Dermis blood vessel endothelial cell (primary cell): ENCODE results near the gene FAM131C. TPM values are rescaled to one million over a fixed set of nuclear protein-coding genes. Genes with fewer than 3 reads are reported as not detected.
"Not testable (repeated sequence)": the region's sequence is repeated elsewhere in the genome, so short reads cannot be mapped to it uniquely, and the experiment has no call there.

Experiments
- DNase-seq: peaks from one replicate; pipeline ENCODE4 v3.0.0; 2010
- total RNA-seq: library from RNA; depleted of rRNA; stranded (reverse); fragments of >200 nt; gene quantifications from 2 replicates; pipeline ENCODE4 v1.2.3, GENCODE V29; 2014

Gene FAM131C
- total RNA-seq, 1 donor from 2014 or later: not detected

DNA sequence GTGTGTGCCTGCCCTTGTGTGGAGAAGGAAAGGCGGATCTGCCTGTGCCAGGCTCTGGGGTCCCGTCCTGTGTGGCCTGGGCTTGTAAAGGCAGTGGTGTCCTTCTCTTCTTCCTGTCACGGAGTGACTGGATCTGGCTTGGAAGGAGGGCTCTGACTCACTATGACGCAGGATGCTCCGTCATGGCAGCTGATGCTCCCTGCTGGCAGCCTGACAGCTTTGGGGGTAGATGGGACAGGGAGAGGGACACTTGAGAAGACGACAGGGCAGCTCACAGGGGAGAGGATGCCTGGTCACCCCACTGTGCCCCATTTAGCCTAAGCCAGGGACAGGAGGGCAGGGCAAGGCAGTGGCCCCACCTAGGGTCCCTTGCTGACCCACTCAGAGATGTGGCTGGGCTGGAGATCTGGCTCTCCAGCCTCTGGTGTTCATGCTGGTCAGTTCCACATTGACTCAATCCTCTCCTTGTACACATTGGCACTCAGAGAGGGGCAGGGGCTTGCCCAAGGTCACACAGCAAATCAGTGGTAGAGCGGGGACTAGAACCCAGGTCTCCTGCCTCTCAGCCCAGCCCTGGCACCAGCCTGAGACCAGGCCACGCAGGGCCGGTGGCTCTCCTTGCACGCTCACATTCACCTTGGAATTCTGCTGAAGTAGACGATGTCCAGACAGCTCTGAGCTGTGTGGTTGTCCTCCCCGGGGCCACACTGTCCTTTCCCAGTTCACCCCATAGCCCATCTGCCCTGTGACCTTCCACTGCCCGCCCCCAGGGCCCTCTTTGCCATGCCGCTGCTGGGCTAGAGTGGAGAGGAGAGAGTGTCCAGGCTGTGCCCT, 2.8 kb upstream of the FAM131C start:
- peak; percentile 77 for DNase-seq

DNA sequence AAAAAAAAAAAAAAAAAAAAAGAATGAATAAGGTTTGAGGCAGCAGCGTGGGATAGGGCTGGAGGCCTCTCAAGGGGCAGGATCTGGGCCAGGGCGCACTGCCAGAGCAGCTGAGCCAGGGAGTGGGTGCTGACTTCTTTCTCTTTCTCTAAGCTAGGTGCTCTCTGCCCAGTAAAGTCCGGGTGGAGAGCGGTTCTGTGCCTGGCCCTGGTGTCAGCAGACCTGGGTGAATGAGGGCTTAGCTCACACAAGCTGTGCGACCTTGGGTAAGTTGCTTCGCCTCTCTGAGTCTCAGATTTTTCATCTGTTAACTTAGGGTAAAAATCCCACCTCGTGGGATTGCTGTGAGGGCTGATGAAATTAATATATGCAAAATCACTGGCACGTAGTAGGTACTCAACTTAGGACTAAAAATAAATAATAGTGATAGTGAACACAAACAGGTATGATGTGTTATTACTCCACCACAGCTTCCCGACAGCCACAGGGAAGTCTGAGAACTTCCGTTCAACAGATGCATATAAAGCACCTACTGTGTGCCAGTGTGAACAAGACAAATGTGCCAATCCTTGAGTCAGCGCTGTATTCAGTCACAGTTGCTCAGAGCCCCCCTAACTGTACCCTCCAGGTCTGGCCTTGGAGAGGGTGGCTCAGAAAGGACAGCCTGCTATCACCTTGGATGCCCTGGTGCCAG, 2.0 kb upstream of the FAM131C start:
- DNase-seq: no peak

DNA sequence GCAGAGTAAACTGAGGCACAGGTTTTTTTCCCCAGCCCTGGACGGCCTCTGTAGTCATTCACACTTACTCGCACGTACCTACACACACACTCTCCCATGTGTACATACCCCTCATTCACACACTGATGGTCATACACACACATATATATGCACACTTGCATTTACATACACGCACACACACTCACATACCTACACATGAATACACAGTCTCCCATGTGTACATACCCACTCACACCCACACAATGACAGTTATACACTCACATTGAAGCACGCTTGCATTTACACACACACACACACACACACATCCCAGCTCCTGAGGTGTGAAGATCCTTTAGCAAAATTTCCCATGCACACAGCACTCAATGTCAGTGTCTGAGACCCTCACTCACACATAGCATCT, 766 bp upstream of the FAM131C start:
- DNase-seq: no peak

DNA sequence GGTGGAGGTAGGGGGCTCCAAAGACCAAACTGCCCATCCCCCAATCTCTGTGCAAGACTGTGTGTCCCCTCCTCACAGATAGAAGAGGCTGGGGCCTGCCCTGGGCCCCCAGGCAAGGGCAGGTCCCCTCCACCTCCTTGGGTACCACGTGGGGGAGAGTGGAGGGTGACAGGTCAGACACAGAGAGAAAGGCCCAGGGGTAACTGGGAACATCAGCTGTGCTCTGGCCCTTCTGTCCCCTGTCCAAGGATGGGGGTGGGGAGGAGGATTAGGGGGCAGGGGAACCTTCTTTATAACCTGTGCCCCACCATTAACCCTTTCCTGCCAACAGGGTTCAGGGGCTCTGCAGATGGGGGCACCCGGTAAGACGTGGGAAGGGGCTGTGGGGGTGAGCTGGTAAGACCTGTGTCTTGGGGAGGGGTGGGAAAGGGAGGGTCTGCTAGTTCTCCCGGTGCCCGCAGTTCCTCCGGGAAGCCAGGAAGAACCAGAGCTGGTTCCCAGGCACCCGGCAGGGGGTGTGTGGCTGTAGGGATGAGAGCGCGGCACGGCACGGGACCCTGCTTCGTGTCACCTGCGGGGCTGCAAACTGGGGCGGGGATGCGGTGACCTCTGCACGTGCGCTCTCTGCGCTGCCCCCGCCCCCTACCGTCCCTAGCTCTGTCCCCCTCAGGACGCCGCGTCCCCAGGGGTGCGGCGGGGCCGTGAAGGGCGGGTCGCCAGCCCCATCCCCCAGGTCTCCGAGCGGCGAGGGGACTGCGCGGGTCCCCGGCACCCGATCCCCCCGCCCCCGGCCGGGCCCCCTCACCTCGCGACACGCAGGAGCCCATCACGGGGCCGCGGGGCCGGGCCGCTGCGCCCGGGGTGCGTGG, 601 bp downstream of the FAM131C start:
- DNase-seq: no peak

DNA sequence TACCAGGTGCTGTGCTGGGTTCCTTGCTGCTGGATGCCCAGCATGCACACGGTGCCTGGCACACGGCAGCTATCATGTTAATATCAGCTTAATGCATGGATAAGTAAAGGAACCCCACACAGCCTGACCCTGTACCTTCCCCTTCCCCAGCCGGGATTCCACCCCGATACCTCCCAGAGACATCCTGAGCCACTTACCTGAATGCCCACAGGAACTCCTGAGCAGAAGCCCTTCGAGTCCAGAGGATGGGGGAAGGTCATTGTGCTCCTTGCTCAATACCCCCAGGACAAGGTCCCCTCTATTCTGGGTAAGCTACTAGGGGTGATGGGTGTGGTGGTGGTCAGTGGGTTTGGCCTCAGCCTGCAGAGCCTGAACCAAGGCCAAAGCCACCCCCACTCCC, 1.4 kb downstream of the FAM131C start:
- DNase-seq: no peak

DNA sequence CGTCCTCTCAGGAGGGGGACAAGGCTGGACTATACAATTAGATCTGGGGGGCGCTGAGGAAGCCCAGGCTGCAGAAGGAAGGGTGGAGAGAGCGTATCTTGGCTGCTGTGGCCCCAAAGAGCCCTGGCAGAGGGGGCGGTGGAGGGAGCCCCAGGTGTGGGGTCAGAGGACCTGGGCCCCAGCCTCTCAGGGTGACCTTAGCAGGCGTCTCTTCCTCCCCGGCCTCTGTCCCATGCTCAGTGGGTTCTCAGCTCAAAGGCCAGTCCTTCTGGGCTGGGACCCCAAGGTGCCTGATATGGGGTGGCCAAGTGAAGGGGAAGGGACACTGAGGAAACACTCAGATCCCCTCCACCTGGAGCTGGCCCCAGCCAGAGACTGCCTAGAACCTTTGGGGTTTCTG, 1.8 kb downstream of the FAM131C start:
- DNase-seq: no peak

DNA sequence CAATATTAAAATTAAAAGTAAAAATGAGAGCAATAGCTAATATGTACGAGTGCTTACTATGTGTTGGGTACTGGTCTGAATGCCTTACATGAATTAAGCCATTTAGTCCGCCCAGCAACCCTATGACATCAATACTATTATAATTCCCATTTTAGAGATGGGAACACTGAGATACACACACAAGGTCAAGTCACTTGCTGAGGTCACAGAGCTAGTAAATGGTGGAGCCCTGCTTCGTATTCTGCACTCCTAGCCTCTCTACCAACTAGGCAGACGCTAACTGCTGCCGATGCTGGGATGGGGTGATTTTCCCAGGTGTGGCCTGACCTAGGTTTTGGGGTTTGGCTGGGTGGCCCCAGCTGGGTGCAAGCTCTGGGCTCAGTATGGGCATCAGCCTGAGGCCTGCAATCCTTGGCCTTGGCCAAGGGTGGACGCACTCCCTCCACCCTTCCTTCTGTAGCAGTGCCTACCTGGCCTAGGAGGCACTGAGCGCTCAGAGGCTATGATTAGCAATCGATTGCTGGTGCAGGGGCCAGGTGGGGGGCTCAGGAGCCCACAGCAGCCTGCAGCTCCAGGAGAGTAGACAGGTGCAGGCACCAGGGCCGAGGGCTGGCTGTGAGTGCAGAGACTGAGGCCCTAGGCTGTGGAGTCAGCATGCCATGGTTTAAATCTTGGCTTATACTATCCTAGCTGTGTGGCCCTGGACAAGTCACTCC, 2.7 kb downstream of the FAM131C start:
- DNase-seq: no peak

DNA sequence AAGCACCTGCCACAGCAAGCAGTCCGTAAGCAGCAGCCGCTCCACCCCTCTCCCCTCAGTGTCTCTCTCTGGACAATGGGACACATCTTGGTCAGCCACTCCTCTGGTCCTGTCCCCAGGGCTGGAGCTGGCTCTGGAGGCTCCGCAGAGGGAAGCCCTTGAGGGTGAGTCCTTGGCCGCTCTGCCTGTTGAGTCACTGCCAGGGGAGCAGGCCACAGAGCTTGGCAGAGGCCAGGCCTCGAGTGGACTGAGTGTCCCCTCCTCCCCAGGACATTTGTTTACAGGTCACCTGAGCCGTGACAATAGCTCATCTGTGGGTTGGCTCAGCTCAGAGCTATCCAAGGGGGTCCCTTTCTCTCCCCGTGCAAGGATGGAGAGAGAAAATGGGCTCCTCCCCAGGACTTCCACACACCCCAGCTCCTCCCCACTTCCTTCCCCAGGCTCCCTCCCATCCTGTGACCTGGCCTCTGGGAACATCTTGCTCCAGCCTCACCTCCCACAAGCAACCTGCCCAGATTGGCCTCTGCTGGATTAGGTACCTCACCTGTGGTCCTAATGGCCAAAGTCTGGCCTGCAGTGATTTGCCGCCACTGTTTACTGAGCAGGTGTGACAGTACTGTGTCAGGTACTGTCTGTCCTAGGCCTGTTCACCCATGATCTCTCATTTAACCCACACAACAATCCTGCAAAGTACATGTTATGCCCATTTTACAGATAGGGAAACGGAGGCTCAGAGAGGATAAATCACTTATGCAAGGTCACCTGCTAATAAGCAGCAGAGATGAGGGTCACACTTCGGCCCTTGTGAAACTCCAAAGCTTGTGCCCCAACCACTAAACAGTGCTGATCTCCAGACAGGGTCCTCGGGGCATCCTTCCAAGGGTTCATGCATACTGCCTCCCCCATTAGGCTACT, 4.8 kb downstream of the FAM131C start:
- peak; percentile 31 for DNase-seq

DNA sequence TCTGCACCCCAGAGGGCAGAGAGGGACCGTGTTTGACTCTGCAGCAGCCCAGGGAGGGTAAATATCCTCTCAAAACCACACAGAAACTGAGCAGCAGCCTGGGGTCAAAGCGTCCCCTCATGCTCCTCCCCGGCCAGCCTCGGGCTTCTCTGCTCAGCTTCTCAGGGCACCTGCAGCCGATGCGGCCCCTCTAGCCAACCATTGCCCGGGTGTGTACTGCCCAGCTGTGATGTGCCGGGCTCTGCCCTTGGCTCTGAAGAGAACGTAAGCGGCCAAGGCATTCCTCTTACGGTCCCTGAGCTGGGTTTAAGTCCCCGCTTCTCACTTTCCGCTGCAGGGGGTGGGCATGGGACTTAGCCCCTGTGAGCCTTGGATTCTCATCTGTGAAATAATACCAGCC, 5.5 kb downstream of the FAM131C start:
- no peak for DNase-seq

DNA sequence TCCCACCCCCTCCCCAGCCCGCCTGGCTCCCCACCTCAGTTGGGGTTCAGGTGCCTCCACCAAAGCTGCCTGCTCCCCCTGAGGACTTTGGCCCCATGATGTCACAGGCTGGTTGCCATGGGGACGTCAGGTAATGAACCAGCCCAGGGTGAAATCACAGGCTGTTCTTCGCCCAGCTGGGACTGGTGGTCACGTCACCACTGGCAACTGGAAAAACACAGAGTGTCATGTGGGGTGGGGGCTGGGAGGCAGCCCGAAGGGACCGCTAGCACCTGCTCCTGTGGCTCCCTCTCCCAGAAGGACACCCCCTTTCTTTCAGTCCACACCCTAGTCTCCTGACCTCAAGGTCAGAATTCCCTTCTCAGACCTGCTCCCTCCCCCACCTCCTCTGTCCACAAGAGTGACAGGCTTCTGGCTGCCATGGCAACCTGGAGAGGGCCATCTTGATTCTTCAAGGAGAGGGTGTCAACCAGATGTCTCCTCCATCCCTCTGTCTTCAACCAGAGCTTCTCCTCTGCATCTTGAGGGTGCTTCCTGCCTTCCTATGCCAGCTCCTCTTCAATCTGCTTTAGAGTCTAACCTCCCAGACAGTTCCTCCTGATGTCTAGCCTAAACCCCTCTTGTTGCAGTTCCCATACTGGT, 6.2 kb downstream of the FAM131C start:
- no peak for DNase-seq

DNA sequence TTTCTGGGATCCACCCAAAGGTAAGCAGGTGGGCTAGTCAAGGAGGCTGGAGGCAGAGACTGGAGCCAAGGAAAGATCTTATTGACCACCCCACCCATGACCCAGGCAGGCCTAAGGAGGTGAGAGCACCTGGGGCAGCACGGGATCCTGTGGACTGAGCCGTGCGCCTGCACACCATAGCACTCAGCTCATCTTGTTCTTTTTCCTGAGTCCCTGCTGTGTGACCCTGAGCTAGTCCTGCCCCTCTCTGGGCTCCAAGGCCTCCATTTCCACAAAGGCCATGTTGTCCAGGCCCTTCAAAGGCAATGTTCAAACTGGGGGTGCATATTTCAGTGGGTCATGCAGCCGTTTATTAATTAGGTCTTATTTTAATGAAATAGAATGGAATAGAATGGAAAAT, 7.2 kb downstream of the FAM131C start:
- no peak for DNase-seq

DNA sequence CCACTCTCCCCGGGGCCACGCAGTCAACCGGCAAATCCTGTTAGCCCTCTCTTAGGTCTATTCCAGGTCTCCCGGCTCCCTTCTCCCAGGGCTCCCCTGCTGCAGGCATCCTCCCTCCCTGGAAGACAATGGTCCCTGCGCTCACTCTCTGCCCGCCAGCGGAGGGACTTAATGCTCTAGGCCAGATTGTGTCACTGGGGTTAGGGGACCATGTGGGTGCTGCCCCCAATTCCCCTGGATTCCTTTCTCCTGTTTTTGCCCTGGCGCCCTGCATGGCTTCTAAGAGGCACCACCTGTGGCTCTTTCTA, 8.2 kb downstream of the FAM131C start:
- DNase-seq: no peak

DNA sequence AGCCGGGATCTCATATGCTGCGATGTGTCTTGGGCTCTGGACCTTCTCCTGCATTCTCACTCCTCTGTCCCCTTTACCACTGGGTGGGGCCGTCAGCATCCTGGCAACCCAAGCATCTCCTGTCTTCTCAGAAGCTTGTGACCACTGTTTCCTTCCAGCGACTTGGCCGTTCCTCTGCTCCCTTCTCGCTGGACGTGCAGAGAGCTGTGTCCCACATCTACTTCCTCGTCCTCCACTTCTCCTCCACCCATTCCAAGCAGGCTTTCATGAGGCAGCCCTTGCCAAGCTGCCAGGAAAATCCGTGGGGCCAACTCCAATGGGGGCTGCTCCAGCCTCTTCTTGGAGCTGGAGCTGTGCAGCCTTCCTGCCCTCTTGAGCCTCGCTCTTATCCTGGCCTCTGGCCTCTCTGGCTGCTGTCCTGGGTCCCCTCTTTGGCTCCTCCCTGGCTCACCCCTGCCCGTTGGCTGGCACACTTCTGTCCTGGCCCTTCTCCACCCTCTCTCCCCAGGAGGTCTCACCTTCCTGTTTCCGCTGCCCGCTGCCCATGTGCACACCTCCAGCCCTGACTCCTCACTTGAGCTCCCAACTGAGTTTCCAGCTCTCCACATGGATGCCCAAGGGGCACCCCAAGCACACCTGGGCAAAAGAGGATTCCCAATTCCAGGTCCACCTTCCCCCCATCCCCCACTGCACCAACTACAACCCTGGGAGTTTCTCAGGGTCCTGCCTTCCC, 8.7 kb downstream of the FAM131C start:
- no peak for DNase-seq

DNA sequence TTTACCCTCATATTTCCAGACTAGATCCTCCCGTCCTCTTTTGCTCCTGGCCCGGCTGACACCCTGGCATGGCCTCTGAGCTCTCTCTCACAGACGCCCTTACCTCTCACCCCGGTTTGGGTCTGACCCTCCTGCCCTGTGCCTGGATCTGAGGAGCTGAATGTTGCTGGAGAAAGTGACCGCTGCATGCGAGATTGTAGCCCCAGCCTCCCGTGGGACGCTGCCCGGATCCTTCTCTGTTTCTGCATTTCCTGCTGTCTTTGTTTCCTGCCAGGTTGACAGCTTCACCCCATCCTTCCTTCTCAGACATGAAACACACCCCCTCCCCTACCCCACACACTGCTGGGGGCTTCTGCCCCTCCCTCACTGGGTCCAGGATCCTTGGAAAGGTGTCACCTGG, 9.5 kb downstream of the FAM131C start:
- no peak for DNase-seq

DNA sequence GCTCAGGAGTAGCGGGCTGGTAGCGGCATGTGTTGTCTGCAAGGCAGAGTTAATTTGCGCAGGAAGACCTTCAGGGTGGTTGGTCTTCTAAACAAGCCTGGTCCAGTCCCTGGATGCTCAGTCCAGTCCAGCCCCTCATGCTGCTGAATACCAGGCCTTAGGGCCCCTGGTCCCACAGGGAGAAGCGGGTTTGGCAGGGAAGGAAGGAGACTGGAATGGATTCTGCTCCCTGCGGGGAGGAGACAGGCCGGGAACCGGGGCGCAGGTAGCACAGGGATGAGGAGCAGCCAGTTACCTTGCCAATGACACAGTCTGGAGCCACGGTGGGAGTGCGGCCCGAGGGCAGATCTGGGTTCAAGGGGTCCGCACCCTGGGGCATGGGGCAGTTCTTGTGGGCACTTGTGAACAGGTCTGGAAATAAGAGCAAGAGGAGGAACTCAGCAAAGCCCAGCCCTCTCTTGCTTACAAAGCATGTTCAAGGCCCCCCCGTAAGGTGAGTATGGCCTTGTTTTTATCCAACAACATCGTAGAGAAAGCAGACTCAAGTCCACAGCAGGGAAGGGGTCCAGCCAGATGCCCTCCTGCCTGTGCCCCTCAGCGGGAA, 10.1 kb downstream of the FAM131C start:
- no peak for DNase-seq

DNA sequence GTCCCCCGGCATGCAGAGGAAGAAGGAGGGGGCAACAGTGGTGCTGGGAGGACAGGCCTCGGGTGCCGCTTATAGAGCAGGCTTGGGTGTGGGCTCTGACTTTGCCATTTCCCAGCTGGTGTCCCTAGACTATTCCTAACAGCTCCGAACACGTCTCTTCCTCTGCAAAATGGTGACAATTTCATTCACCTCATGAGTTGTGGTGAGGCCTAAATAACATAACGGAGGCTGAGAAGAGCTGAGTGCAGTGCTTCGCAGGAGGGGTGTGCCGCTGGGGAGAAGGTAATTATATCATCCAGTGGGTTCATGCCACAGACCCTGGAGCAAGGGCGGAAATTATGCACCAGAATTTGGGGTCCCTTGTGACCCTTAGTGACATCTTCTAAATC, 10.8 kb downstream of the FAM131C start:
- DNase-seq: not testable (repeated sequence)

DNA sequence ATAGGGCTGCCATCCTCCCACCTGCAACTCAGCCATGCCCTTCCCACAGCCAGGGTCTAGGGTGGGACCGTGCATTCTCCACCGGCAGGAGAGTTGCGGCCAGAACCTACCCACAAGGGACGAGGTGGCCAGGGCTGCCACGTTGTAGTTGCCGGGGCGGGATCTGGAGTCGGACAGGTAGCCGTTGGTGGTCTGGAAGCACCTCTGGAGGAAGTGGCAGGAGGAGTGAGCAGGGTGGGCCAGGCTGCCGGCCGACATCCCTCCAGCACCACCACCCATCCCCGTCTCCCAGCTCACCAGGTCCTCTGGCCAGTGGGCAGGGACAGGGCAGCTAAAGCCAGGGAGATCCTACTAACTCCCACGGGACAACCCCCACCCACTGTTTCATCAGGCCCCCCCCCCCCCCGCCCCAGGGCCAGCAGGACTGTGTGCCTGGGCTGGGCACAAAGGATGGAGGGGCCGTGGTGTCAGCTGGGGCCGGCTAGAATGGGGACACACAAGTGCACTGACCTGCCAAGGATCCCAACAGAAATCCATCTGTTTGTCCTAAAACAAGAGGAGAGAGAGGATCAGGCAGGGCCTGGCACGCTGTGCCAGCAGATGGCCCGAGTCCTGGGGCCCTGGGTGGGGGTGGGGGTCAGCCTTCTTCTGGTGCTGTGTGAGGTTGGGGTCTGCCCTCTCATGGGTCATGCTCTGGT, 11.3 kb downstream of the FAM131C start:
- not testable (repeated sequence) for DNase-seq

DNA sequence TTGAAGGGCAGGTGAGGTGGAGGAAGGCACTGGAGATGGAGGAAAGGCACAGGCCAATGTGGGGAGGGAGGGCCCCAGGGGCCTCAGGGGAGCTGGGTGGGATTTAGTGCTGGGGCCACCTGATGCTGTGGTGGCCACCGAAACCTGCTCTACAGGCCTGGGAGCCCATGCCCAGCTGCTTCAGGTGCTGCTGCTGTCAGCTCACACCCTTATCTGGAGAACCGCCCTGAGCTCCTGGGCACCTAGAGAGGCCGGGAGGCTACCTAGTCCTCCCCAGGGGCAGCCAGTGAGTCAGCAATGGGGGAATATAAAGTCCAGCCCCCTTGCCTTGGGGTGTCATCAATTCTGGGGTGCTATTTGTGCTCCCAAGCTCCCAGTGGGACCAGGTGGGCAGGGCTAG, 12.2 kb downstream of the FAM131C start:
- no peak for DNase-seq

DNA sequence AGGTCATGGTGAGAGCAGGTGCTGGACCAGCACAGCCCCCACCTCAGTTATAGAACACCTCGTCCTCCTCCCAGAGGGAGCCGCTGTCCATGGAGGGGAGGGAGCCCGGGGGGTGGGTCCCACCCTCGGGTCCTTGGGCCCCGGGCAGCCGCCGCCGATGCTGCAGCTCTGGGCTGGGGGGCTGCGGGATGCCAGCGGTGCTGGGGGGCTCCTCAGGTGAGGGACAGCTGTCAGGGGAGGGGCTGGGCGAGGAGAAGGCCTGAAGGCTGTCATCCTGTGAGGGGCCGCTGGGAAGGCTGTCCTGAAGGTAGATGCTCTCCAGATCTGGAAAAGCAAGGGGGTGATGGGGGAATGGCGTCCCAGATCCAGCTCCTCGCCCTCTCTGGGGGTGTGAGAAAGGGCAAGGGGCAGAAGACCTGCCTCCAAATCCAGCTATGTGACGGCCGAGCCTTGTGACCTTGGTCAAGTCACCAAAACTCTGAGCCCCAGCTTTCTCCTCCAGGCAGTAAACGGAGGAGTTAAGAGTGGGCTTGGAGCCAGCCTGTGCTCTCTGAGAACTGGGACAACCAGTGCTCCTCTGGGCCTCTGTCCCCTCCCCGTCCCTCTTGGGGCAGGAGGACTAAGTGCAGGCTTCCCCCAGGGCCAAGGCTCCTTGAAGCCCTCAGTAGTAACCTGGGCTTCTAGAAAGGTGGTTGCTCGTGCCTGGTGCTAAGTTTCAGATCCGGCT, 14.9 kb downstream of the FAM131C start:
- DNase-seq: not testable (repeated sequence)
